Peyer's patch (tissue), 4 donors: ENCODE results near the gene TMX2.

Experiments used
- CTCF ChIP-seq, 6 experiments: fragments of 450-650 bp in 4 of 6; fragments of 200-600 bp in 2 of 6; sonication (generic) in 1 of 6; IDR thresholded peaks; one replicate each; pipeline ENCODE4 v1.5.1; 2017 to 2019; ENCODE audit warnings: antibody characterized with exemption in 6 of 6, mild to moderate bottlenecking in 3 of 6, moderate library complexity in 1 of 6
- POLR2A ChIP-seq, 2 donors: fragments of 450-650 bp; IDR thresholded peaks; one replicate each; pipeline ENCODE4 v1.5.1; 2017; ENCODE audit warnings: antibody characterized with exemption in 2 of 2, mild to moderate bottlenecking in 2 of 2, moderate library complexity in 2 of 2

GRCh38 chr11:57770793-57771192 is 58.4 kb downstream of the TMX2 start:
- TF ChIP-seq POLR2A (IDR thresholded peaks at IDR 0.05) (no peak), CTCF (IDR thresholded peaks at IDR 0.05) (no peak)
